HEK293 (cell line): ENCODE measurements around the gene PRXL2B.

Source experiments
- BCL11A ChIP-seq: fragments of 450-650 bp; formaldehyde crosslinking; IDR thresholded peaks from 2 replicates; pipeline ENCODE4 v1.5.1; 2016; ENCODE audit warnings: low read depth, missing biosample characterization, missing genetic modification characterization
- EGR2 ChIP-seq: fragments of 450-650 bp; formaldehyde crosslinking; IDR thresholded peaks from 2 replicates; pipeline ENCODE4 v1.5.1; 2016; ENCODE audit warnings: low read depth, missing biosample characterization, missing genetic modification characterization
- GLI2 ChIP-seq: fragments of 450-650 bp; formaldehyde crosslinking; IDR thresholded peaks from 2 replicates; pipeline ENCODE4; 2017; ENCODE audit warnings: missing biosample characterization, missing genetic modification characterization, low read depth, borderline replicate concordance
- GLIS2 ChIP-seq: fragments of 450-650 bp; formaldehyde crosslinking; IDR thresholded peaks from 2 replicates; pipeline ENCODE4 v1.5.1; 2016; ENCODE audit warnings: missing biosample characterization, missing genetic modification characterization
- HOXD13 ChIP-seq: sonication (generic); formaldehyde crosslinking; IDR thresholded peaks from 2 replicates; pipeline ENCODE4 v1.8.0; 2022; ENCODE audit warnings: missing genetic modification reagents, borderline replicate concordance
- IKZF3 ChIP-seq: fragments of 450-650 bp; IDR thresholded peaks from 2 replicates; pipeline ENCODE4 v1.5.0; 2018; ENCODE audit warnings: missing biosample characterization, mild to moderate bottlenecking, missing genetic modification characterization, moderate library complexity
- KLF1 ChIP-seq: fragments of 450-650 bp; formaldehyde crosslinking; IDR thresholded peaks from 2 replicates; pipeline ENCODE4 v1.5.1; 2016; ENCODE audit warnings: missing biosample characterization, missing genetic modification characterization
- KLF9 ChIP-seq: fragments of 450-650 bp; formaldehyde crosslinking; IDR thresholded peaks from 2 replicates; pipeline ENCODE4 v1.5.1; 2016; ENCODE audit warnings: missing biosample characterization, missing genetic modification characterization, low read depth
- REPIN1 ChIP-seq: fragments of 450-650 bp; formaldehyde crosslinking; IDR thresholded peaks from 2 replicates; pipeline ENCODE4 v1.5.1; 2017; ENCODE audit warnings: missing biosample characterization, missing genetic modification characterization, low read depth
- WT1 ChIP-seq: fragments of 450-650 bp; formaldehyde crosslinking; IDR thresholded peaks from 2 replicates; pipeline ENCODE4 v1.5.1; 2016; ENCODE audit warnings: missing biosample characterization, missing genetic modification characterization
- ZBTB1 ChIP-seq: fragments of 450-650 bp; formaldehyde crosslinking; IDR thresholded peaks from 2 replicates; pipeline ENCODE4 v1.5.1; 2016; ENCODE audit warnings: missing biosample characterization, missing genetic modification characterization
- ZBTB21 ChIP-seq: fragments of 450-650 bp; formaldehyde crosslinking; IDR thresholded peaks from 2 replicates; pipeline ENCODE4 v1.5.1; 2017; ENCODE audit warnings: missing biosample characterization, missing genetic modification characterization
- ZFP37 ChIP-seq: fragments of 450-650 bp; formaldehyde crosslinking; IDR thresholded peaks from 2 replicates; pipeline ENCODE4 v1.5.1; 2016; ENCODE audit warnings: missing biosample characterization, missing genetic modification characterization
- ZNF132 ChIP-seq: fragments of 450-650 bp; formaldehyde crosslinking; IDR thresholded peaks from 2 replicates; pipeline ENCODE4 v1.5.1; 2017; ENCODE audit warnings: missing biosample characterization, missing genetic modification characterization, borderline replicate concordance
- ZNF184 ChIP-seq: fragments of 450-650 bp; IDR thresholded peaks from 2 replicates; pipeline ENCODE4 v1.5.1; 2018; ENCODE audit warnings: missing biosample characterization, mild to moderate bottlenecking, missing genetic modification characterization
- ZNF221 ChIP-seq: fragments of 450-650 bp; formaldehyde crosslinking; IDR thresholded peaks from 2 replicates; pipeline ENCODE4 v1.5.1; 2017; ENCODE audit warnings: missing biosample characterization, missing genetic modification characterization, borderline replicate concordance
- ZNF23 ChIP-seq: fragments of 450-650 bp; formaldehyde crosslinking; IDR thresholded peaks from 2 replicates; pipeline ENCODE4 v1.5.1; 2016; ENCODE audit warnings: missing biosample characterization, missing genetic modification characterization, borderline replicate concordance
- ZNF24 ChIP-seq: fragments of 450-650 bp; formaldehyde crosslinking; IDR thresholded peaks from 2 replicates; pipeline ENCODE4 v1.5.1; 2016; ENCODE audit warnings: missing biosample characterization, missing genetic modification characterization
- ZNF341 ChIP-seq: fragments of 450-650 bp; formaldehyde crosslinking; IDR thresholded peaks from 2 replicates; pipeline ENCODE4; 2016; ENCODE audit warnings: low read depth, missing biosample characterization, missing genetic modification characterization
- ZNF660 ChIP-seq: fragments of 450-650 bp; IDR thresholded peaks from 2 replicates; pipeline ENCODE4 v1.5.1; 2018; ENCODE audit warnings: missing biosample characterization, mild to moderate bottlenecking, missing genetic modification characterization
- ZNF837 ChIP-seq: fragments of 450-650 bp; formaldehyde crosslinking; IDR thresholded peaks from 2 replicates; pipeline ENCODE4 v1.5.1; 2016; ENCODE audit warnings: missing biosample characterization, missing genetic modification characterization
- ZSCAN30 ChIP-seq: fragments of 450-650 bp; IDR thresholded peaks from 2 replicates; pipeline ENCODE4 v1.5.1; 2018; ENCODE audit warnings: missing biosample characterization, mild to moderate bottlenecking, missing genetic modification characterization, moderate library complexity
- TF ChIP-seq, protein P1 (sequence below): fragments of 450-650 bp; IDR thresholded peaks from 2 replicates; pipeline ENCODE4 v1.5.1; 2018; ENCODE audit warnings: missing biosample characterization, missing genetic modification characterization
- TF ChIP-seq, protein P2 (sequence below): fragments of 450-650 bp; formaldehyde crosslinking; IDR thresholded peaks from 2 replicates; pipeline ENCODE4 v1.5.1; 2016; ENCODE audit warnings: missing biosample characterization, missing genetic modification characterization
- TF ChIP-seq, protein P3 (sequence below): fragments of 450-650 bp; formaldehyde crosslinking; IDR thresholded peaks from 2 replicates; pipeline ENCODE4 v1.5.1; 2016; ENCODE audit warnings: missing biosample characterization, missing genetic modification characterization
- TF ChIP-seq, protein P4 (sequence below): IDR thresholded peaks from 2 replicates; pipeline ENCODE4 v1.6.1; 2011; ENCODE audit warnings: mild to moderate bottlenecking, low read depth, low read length, borderline replicate concordance
- TF ChIP-seq, protein P5 (sequence below): fragments of 450-650 bp; formaldehyde crosslinking; IDR thresholded peaks from 2 replicates; pipeline ENCODE4 v1.5.1; 2016; ENCODE audit warnings: missing biosample characterization, missing genetic modification characterization
- TF ChIP-seq, protein P6 (sequence below): fragments of 450-650 bp; formaldehyde crosslinking; IDR thresholded peaks from 2 replicates; pipeline ENCODE4 v1.5.1; 2016; ENCODE audit warnings: missing biosample characterization, missing genetic modification characterization
- TF ChIP-seq, protein P7 (sequence below): fragments of 450-650 bp; formaldehyde crosslinking; IDR thresholded peaks from 2 replicates; pipeline ENCODE4 v1.5.1; 2017; ENCODE audit warnings: missing biosample characterization, missing genetic modification characterization
- TF ChIP-seq, protein P8 (sequence below): fragments of 450-650 bp; formaldehyde crosslinking; IDR thresholded peaks from 2 replicates; pipeline ENCODE4 v1.5.1; 2016; ENCODE audit warnings: missing biosample characterization, missing genetic modification characterization

The PRXL2B gene

DNA sequence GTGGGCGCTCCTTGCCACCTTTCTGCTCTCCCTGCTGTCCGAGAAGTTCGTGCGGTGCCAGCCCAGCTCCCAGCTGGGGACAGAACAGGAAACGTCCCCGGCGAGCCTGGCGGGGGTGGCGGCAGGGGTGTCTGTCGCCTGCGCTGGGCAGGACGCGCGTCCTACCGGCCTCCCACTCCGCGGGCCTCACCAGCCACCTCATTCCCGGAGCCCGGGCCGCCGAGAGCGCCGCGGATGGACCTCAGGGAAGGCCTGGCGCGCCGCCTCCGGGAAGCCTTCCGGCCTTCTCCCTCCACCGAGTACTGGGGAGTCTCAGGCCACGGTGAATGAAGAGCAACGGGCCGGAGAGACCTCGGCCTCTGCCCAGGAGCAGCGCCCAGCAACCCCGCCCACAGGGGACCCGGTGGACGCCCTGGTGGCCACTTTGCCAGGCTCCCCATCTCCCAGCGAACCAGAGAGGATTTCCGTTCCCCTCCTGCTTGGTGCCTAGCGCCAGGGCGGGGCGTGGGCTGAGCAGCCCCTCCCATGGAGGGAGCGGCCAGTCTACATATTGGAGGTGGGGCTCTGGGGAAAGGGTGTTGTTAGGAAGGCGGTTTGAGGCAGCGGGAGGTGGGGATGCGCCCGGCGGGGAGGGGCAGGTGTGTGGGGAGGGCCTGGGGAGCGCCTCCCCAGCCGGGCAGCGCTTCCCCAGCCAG lies 39.9 kb upstream of the PRXL2B start (continued):
- TF ChIP-seq, protein P1, sequence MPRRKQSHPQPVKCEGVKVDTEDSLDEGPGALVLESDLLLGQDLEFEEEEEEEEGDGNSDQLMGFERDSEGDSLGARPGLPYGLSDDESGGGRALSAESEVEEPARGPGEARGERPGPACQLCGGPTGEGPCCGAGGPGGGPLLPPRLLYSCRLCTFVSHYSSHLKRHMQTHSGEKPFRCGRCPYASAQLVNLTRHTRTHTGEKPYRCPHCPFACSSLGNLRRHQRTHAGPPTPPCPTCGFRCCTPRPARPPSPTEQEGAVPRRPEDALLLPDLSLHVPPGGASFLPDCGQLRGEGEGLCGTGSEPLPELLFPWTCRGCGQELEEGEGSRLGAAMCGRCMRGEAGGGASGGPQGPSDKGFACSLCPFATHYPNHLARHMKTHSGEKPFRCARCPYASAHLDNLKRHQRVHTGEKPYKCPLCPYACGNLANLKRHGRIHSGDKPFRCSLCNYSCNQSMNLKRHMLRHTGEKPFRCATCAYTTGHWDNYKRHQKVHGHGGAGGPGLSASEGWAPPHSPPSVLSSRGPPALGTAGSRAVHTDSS: no peak
- TF ChIP-seq, protein P2, sequence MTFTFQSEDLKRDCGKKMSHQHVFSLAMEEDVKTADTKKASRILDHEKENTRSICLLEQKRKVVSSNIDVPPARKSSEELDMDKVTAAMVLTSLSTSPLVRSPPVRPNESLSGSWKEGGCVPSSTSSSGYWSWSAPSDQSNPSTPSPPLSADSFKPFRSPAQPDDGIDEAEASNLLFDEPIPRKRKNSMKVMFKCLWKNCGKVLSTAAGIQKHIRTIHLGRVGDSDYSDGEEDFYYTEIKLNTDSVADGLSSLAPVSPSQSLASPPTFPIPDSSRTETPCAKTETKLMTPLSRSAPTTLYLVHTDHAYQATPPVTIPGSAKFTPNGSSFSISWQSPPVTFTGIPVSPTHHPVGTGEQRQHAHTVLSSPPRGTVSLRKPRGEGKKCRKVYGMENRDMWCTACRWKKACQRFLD (tag by site-specific recombination): no peak
- TF ChIP-seq KLF1 (tag by site-specific recombination): peak; percentile 96
- TF ChIP-seq ZNF132: no peak
- no peak for TF ChIP-seq ZBTB21 (tag by site-specific recombination)
- TF ChIP-seq HOXD13 (CRISPR knock-in tag): no peak
- TF ChIP-seq, protein P3, sequence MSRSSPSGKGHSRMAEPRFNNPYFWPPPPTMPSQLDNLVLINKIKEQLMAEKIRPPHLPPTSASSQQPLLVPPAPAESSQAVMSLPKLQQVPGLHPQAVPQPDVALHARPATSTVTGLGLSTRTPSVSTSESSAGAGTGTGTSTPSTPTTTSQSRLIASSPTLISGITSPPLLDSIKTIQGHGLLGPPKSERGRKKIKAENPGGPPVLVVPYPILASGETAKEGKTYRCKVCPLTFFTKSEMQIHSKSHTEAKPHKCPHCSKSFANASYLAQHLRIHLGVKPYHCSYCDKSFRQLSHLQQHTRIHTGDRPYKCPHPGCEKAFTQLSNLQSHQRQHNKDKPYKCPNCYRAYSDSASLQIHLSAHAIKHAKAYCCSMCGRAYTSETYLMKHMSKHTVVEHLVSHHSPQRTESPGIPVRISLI (tag by site-specific recombination): no peak
- no peak for TF ChIP-seq ZSCAN30 (tag by site-specific recombination)
- TF ChIP-seq, protein P4, sequence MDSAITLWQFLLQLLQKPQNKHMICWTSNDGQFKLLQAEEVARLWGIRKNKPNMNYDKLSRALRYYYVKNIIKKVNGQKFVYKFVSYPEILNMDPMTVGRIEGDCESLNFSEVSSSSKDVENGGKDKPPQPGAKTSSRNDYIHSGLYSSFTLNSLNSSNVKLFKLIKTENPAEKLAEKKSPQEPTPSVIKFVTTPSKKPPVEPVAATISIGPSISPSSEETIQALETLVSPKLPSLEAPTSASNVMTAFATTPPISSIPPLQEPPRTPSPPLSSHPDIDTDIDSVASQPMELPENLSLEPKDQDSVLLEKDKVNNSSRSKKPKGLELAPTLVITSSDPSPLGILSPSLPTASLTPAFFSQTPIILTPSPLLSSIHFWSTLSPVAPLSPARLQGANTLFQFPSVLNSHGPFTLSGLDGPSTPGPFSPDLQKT: no peak
- TF ChIP-seq ZNF660: no peak
- TF ChIP-seq ZNF23 (tag by site-specific recombination): no peak
- TF ChIP-seq, protein P5, sequence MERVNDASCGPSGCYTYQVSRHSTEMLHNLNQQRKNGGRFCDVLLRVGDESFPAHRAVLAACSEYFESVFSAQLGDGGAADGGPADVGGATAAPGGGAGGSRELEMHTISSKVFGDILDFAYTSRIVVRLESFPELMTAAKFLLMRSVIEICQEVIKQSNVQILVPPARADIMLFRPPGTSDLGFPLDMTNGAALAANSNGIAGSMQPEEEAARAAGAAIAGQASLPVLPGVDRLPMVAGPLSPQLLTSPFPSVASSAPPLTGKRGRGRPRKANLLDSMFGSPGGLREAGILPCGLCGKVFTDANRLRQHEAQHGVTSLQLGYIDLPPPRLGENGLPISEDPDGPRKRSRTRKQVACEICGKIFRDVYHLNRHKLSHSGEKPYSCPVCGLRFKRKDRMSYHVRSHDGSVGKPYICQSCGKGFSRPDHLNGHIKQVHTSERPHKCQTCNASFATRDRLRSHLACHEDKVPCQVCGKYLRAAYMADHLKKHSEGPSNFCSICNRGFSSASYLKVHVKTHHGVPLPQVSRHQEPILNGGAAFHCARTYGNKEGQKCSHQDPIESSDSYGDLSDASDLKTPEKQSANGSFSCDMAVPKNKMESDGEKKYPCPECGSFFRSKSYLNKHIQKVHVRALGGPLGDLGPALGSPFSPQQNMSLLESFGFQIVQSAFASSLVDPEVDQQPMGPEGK (tag by site-specific recombination): peak; percentile 94
- TF ChIP-seq IKZF3 (tag by site-specific recombination): no peak; the same call in 1 of the 2 replicates
- TF ChIP-seq ZFP37 (tag by site-specific recombination): no peak
- no peak for TF ChIP-seq GLI2 (tag by site-specific recombination)
- peak; percentile 84 for TF ChIP-seq GLIS2 (tag by site-specific recombination)
- TF ChIP-seq, protein P6, sequence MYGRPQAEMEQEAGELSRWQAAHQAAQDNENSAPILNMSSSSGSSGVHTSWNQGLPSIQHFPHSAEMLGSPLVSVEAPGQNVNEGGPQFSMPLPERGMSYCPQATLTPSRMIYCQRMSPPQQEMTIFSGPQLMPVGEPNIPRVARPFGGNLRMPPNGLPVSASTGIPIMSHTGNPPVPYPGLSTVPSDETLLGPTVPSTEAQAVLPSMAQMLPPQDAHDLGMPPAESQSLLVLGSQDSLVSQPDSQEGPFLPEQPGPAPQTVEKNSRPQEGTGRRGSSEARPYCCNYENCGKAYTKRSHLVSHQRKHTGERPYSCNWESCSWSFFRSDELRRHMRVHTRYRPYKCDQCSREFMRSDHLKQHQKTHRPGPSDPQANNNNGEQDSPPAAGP (tag by site-specific recombination): peak; percentile 83
- TF ChIP-seq, protein P7, sequence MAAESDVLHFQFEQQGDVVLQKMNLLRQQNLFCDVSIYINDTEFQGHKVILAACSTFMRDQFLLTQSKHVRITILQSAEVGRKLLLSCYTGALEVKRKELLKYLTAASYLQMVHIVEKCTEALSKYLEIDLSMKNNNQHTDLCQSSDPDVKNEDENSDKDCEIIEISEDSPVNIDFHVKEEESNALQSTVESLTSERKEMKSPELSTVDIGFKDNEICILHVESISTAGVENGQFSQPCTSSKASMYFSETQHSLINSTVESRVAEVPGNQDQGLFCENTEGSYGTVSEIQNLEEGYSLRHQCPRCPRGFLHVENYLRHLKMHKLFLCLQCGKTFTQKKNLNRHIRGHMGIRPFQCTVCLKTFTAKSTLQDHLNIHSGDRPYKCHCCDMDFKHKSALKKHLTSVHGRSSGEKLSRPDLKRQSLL (tag by site-specific recombination): no peak
- TF ChIP-seq ZNF221 (tag by site-specific recombination): no peak
- TF ChIP-seq WT1 (tag by site-specific recombination): peak; percentile 100
- no peak for TF ChIP-seq ZBTB1 (tag by site-specific recombination)
- peak; percentile 39; the same call in 1 of the 2 replicates for TF ChIP-seq REPIN1 (tag by site-specific recombination)
- TF ChIP-seq ZNF24 (tag by site-specific recombination): 0 out of 2 replicates have a peak, but pooled peaks have one; percentile 52
- peak; percentile 76 for TF ChIP-seq KLF9 (tag by site-specific recombination)
- TF ChIP-seq, protein P8, sequence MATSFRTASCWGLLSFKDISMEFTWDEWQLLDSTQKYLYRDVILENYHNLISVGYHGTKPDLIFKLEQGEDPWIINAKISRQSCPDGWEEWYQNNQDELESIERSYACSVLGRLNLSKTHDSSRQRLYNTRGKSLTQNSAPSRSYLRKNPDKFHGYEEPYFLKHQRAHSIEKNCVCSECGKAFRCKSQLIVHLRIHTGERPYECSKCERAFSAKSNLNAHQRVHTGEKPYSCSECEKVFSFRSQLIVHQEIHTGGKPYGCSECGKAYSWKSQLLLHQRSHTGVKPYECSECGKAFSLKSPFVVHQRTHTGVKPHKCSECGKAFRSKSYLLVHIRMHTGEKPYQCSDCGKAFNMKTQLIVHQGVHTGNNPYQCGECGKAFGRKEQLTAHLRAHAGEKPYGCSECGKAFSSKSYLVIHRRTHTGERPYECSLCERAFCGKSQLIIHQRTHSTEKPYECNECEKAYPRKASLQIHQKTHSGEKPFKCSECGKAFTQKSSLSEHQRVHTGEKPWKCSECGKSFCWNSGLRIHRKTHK (tag by site-specific recombination): no peak
- peak; percentile 64 for TF ChIP-seq EGR2 (tag by site-specific recombination)
- no peak for TF ChIP-seq ZNF837 (tag by site-specific recombination)
- no peak; the same call in 1 of the 2 replicates for TF ChIP-seq ZNF341 (tag by site-specific recombination)
- no peak for TF ChIP-seq BCL11A (tag by site-specific recombination)
- TF ChIP-seq ZNF184 (tag by site-specific recombination): no peak
